Natural killer cell (primary cell): ENCODE data around the gene XCL2. TPM values are rescaled to one million over a fixed set of nuclear protein-coding genes. Genes with fewer than 3 reads are reported as not detected.

Source experiments
- ATAC-seq, 3 donors: fragments of 150-1000 bp in 2 of 3; fragments of 200-7000 bp in 1 of 3; cut with Tn5 transposase; 1 replicate in 1 of 3; 2 replicates in 2 of 3; pipeline ENCODE4 v1.10.0; 2021; ENCODE audit warnings: mild to moderate bottlenecking in 2 of 3, moderate library complexity in 2 of 3
- DNase-seq, 2 donors: peaks; one replicate each; pipeline versions ENCODE4 v3.0.0 to v3.0.0-alpha.2; 2013 to 2021; ENCODE audit warnings: mixed read lengths in 1 of 2
- H3K27ac ChIP-seq: one replicate; pipeline ENCODE4 v1.5.1; 2013; ENCODE audit warnings: mild to moderate bottlenecking, low read length
- H3K27me3 ChIP-seq: one replicate; pipeline ENCODE4 v1.6.1; 2013; ENCODE audit warnings: low read length; ENCODE audit not compliant: control insufficient read depth, insufficient read depth
- H3K36me3 ChIP-seq: one replicate; pipeline ENCODE4 v1.6.1; 2013; ENCODE audit warnings: low read length; ENCODE audit not compliant: control insufficient read depth, insufficient read depth
- H3K4me1 ChIP-seq: one replicate; pipeline ENCODE4 v1.6.1; 2013; ENCODE audit warnings: low read length; ENCODE audit not compliant: control insufficient read depth, insufficient read depth
- H3K4me3 ChIP-seq: one replicate; pipeline ENCODE4 v1.5.1; 2013; ENCODE audit warnings: low read length
- H3K9me3 ChIP-seq: one replicate; pipeline ENCODE4 v1.6.1; 2013; ENCODE audit warnings: low read length; ENCODE audit not compliant: control insufficient read depth, insufficient read depth
- H3K27ac Mint-ChIP-seq, 2 donors: one replicate each; pipeline ENCODE4 v1.8.0; 2022; ENCODE audit warnings: mild to moderate bottlenecking in 2 of 2, mixed read lengths in 2 of 2, moderate library complexity in 1 of 2
- H3K27me3 Mint-ChIP-seq, 2 donors: one replicate each; pipeline ENCODE4 v1.8.0; 2022; ENCODE audit warnings: low read depth in 2 of 2, mixed read lengths in 2 of 2
- H3K36me3 Mint-ChIP-seq: one replicate; pipeline ENCODE4 v1.8.0; 2022; ENCODE audit warnings: mixed read lengths
- H3K4me1 Mint-ChIP-seq, 2 donors: one replicate each; pipeline ENCODE4 v1.8.0; 2022; ENCODE audit warnings: mixed read lengths in 2 of 2
- H3K4me3 Mint-ChIP-seq: one replicate; pipeline ENCODE4 v1.8.0; 2022; ENCODE audit warnings: mild to moderate bottlenecking, moderate library complexity, mixed read lengths
- H3K9me3 Mint-ChIP-seq, 2 donors: one replicate each; pipeline ENCODE4 v1.8.0; 2022; ENCODE audit warnings: mixed read lengths in 2 of 2
- WGBS: methylation state at CpG from one replicate; pipeline ENCODE4 v1.1.7; 2013; ENCODE audit warnings: missing lambda C conversion rate; ENCODE audit not compliant: insufficient coverage; 5-methylcytosine and 5-hydroxymethylcytosine counted together
- intact Hi-C: fragments of 100-400 bp; cut with micrococcal nuclease; formaldehyde crosslinking; loops from one replicate; pipeline ENCODE4 v1.14.2; 2022
- total RNA-seq, 4 donors: library from RNA; stranded (reverse); fragments of 120-200 nt in 1 of 4; gene quantifications; one replicate each; pipeline versions ENCODE4 v1.2.3 to v1.2.4, GENCODE V29; 2013 to 2022
- TF ChIP-seq, protein P1 (sequence below): fragments of 200-600 bp; IDR thresholded peaks from one replicate; pipeline ENCODE4 v1.8.0; 2022; ENCODE audit warnings: antibody characterized with exemption

The XCL2 gene
- total RNA-seq, 3 donors from 2014 or later (not counting 1 experiment from before 2014, with no cell fraction given), result 32.6 to 110 (median 92.9) TPM

DNA sequence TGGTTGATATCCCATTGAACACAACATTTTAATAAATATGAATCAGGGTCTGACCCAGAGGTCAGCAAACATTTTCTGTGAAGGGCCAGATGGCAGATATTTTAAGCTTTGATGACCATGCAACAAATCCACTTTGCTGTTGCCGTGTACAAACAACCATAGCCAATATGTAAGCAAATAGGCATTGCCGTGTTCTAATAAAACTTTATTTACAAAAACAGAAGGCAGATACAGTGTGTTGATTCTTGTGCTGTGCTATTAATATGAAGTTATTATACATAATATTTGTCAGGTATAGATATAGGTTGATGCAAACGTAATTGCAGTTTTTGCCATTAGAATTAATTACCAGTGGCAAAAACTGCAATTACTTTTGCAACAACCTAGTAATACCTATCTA lies 23.8 kb upstream of the XCL2 start:
- ATAC-seq (no peak), DNase-seq (no peak)
- H3K4me3 ChIP-seq, result no peak overlapping the region
- Mint-ChIP-seq H3K36me3 (no peaks in the 10 kb centered on the region), H3K27ac (no peak overlapping the region), H3K4me1 (peaks cover 0 to 6% of the 10 kb centered on the region in 2 donors), H3K9me3 (no peaks in the 10 kb centered on the region), H3K27me3 (peaks cover 0 to 8% of the 10 kb centered on the region in 2 donors), H3K4me3 (no peak overlapping the region)
- H3K4me1 ChIP-seq, result no peaks in the 10 kb centered on the region
- TF ChIP-seq, protein P1, sequence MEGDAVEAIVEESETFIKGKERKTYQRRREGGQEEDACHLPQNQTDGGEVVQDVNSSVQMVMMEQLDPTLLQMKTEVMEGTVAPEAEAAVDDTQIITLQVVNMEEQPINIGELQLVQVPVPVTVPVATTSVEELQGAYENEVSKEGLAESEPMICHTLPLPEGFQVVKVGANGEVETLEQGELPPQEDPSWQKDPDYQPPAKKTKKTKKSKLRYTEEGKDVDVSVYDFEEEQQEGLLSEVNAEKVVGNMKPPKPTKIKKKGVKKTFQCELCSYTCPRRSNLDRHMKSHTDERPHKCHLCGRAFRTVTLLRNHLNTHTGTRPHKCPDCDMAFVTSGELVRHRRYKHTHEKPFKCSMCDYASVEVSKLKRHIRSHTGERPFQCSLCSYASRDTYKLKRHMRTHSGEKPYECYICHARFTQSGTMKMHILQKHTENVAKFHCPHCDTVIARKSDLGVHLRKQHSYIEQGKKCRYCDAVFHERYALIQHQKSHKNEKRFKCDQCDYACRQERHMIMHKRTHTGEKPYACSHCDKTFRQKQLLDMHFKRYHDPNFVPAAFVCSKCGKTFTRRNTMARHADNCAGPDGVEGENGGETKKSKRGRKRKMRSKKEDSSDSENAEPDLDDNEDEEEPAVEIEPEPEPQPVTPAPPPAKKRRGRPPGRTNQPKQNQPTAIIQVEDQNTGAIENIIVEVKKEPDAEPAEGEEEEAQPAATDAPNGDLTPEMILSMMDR, result no peak
- H3K36me3 ChIP-seq, result no peaks in the 10 kb centered on the region
- intact Hi-C loops, result loop anchor here (5.0 kb wide), 1 partner anchor 35 kb away; no protein-coding TSS in a partner anchor
- H3K9me3 ChIP-seq, result no peaks in the 10 kb centered on the region
- H3K27ac ChIP-seq, result no peak overlapping the region
- WGBS, result 100% methylated on average over 1 of the region's 3 CpGs
- no peaks in the 10 kb centered on the region for H3K27me3 ChIP-seq

DNA sequence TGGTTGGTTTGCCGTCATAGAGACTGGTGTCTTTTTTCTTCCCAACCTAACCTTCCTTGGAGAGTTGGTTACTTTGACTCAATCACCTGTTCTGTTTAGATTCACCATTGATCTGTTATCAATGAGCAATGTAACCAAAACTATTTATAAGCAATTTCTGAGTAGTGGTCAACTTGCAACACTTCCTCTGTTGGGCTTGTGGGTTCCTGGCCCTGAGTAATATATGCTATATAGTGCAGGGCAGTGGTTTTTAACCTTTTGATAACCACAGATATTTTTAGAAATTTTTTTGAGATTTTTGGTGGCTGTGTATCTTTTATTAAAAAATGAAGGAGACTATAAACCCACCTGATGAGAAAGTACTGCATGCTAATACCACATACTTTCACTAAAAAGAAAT lies 23.2 kb upstream of the XCL2 start:
- no peaks in the 10 kb centered on the region for H3K9me3 Mint-ChIP-seq
- 57% methylated on average over 1 of the region's 1 CpG for WGBS
- H3K27me3 Mint-ChIP-seq, result peaks cover 0 to 5% of the 10 kb centered on the region in 2 donors
- intact Hi-C loops, result loop anchor here (5.0 kb wide), 1 partner anchor 35 kb away; no protein-coding TSS in a partner anchor
- ATAC-seq (no peak), DNase-seq (no peak)
- H3K36me3 Mint-ChIP-seq, result no peaks in the 10 kb centered on the region
- no peak overlapping the region for H3K4me3 Mint-ChIP-seq
- Histone ChIP-seq H3K9me3 (no peaks in the 10 kb centered on the region), H3K27me3 (no peaks in the 10 kb centered on the region), H3K4me1 (no peaks in the 10 kb centered on the region), H3K4me3 (no peak overlapping the region), H3K27ac (no peak overlapping the region), H3K36me3 (no peaks in the 10 kb centered on the region)
- TF ChIP-seq, protein P1, result no peak
- H3K27ac Mint-ChIP-seq, result no peak overlapping the region
- H3K4me1 Mint-ChIP-seq, result peaks cover 0 to 2% of the 10 kb centered on the region in 2 donors

DNA sequence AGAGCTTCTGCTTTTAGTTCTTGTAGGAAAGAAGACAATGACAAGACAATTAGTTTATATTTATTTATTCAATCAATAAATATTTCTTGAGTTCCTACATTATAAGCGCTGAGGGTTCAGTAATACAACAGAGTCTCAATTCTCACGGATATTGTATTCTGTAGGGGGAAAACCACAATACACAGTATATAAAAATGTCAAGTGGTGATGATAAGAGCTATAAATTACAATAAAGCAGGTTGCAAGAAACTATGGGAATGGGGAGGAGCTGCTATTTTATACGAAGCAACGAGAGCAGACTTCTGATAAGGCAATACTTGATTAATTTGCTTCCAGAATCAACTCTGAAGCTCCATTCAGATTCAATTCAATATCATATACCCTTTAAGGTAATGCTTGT lies 22.0 kb upstream of the XCL2 start:
- Histone ChIP-seq H3K36me3 (no peaks in the 10 kb centered on the region), H3K27ac (no peak overlapping the region), H3K9me3 (no peaks in the 10 kb centered on the region), H3K4me3 (no peak overlapping the region), H3K27me3 (no peaks in the 10 kb centered on the region), H3K4me1 (no peaks in the 10 kb centered on the region)
- WGBS, result no CpG with 5 or more reads among the region's 4 CpGs
- H3K4me3 Mint-ChIP-seq, result no peak overlapping the region
- ATAC-seq (no peak), DNase-seq (no peak)
- TF ChIP-seq, protein P1, result no peak
- no peaks in the 10 kb centered on the region for H3K4me1 Mint-ChIP-seq
- H3K27me3 Mint-ChIP-seq, result peaks cover 0 to 4% of the 10 kb centered on the region in 2 donors
- no peaks in the 10 kb centered on the region for H3K36me3 Mint-ChIP-seq
- intact Hi-C loops, result loop anchor here (5.0 kb wide), 1 partner anchor 34 kb away; no protein-coding TSS in a partner anchor
- no peak overlapping the region for H3K27ac Mint-ChIP-seq
- no peaks in the 10 kb centered on the region for H3K9me3 Mint-ChIP-seq

DNA sequence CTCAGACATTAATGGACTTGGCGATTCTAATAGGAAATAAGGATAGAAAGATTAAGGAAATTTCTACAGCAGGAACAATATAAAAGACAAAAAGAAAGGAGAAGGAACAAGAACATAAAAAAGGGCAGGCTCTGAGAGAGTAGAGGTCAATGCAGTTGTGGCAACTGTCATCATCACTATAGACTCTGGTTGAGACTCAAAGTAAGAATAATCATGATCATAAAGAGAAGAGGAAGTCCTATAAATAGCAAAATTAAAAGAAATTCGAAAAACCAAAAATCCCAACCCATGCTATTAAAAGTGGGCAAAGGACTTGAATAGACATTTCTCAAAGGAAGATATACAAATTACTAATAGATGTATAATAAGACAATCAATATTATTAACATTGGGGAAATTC lies 18.2 kb upstream of the XCL2 start:
- Histone ChIP-seq H3K27me3 (no peaks in the 10 kb centered on the region), H3K36me3 (no peaks in the 10 kb centered on the region), H3K9me3 (no peaks in the 10 kb centered on the region), H3K4me3 (no peak overlapping the region), H3K27ac (no peak overlapping the region), H3K4me1 (no peaks in the 10 kb centered on the region)
- DNase-seq (no peak), ATAC-seq (no peak)
- H3K4me3 Mint-ChIP-seq, result no peak overlapping the region
- peaks cover 11 to 13% of the 10 kb centered on the region in 2 donors for H3K4me1 Mint-ChIP-seq
- H3K27ac Mint-ChIP-seq, result no peak overlapping the region
- TF ChIP-seq, protein P1, result no peak
- no peaks in the 10 kb centered on the region for H3K9me3 Mint-ChIP-seq
- no CpG with 5 or more reads among the region's 2 CpGs for WGBS
- intact Hi-C loops, result no loop called here
- peaks cover 0 to 4% of the 10 kb centered on the region in 2 donors for H3K27me3 Mint-ChIP-seq
- H3K36me3 Mint-ChIP-seq, result peaks cover 12% of the 10 kb centered on the region
